GM19351 (cell line): ENCODE data around the gene ACOX1.

ENCODE experiments used
- ATAC-seq: cut with Tn5 transposase; IDR thresholded peaks from one replicate; pipeline ENCODE4 v1.9.1; 2021; ENCODE audit warnings: mild to moderate bottlenecking, moderate library complexity; ENCODE audit not compliant: unreplicated experiment

ACOX1 gene

DNA sequence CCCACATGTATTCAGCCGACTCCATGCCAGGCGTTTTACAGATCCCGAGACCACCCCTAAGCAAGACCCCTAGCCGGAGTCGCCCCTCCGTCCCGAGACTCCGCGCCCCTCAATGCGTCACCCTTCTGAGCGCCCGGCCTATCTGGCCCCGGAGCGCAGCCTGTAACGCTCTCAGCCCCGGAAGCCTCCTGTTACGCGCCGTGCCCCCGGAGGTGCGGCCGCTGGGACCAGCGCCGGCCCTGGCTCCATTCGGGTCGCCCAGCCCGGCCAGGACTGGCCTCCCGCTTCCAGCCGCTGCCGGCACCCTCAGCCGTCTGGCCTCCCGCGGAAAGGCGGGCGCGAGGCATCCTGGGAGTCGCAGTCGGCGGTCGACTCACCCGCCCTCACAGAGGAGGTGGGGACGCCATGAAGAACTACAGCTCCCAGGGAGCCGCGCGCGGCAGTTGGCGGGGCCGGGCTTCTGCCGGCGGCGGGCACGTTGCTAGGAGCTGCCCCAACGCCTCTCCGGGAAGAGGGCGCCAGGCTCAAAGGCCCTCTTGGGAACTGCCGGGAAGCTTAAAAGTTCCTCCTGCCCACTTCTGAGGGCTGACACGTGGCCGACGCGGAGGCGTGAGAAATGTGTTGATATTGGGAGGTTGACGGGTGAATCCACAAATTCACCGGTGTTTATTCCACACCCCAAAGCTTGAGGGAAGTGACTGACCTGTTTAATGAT lies 38.1 kb downstream of the ACOX1 start, which contains the start of gene FBF1:
Gene FBF1 (minus strand): TSS at position 316 of the 715 bp plus-strand sequence. CDS start 2,893 bp downstream, outside the sequence.
- peak; percentile 96 for ATAC-seq

DNA sequence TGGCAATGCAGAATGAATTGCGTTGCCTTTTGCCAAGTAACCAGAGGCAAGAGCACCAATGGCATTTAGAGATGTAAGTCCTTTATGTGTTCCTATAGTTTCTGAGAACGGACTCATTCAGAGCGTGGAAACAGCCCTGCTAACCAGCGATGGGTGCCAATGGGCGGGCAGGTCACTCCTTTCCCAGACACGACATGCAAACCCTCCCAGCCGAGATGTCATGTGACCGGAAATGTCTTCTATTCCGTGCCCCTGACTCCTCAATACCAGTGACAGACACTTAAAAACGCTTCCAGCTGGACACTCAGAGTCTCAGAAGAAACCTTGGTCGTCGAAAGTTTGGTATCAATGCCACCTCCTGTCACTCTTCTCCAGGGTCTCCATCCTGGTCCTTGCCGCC lies 41.3 kb downstream of the ACOX1 start:
- no peak for ATAC-seq

DNA sequence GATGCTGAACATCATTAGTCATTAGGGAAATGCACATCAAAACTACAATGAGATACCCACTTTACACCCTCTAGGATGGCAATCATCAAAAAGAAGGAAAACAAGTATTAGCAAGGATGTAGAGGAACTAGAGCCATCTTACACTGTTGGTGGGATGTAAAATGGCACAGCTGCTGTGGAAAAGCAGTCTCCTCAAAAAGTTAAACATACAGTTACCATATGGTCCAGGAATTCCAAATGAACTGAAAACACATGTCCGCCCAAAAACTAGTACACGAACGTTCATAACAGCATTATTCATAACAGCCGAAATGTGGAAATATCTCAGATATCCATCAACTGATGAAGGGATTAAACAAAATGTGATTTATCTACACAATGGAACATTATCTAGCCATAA lies 45.2 kb downstream of the ACOX1 start:
- no peak for ATAC-seq

DNA sequence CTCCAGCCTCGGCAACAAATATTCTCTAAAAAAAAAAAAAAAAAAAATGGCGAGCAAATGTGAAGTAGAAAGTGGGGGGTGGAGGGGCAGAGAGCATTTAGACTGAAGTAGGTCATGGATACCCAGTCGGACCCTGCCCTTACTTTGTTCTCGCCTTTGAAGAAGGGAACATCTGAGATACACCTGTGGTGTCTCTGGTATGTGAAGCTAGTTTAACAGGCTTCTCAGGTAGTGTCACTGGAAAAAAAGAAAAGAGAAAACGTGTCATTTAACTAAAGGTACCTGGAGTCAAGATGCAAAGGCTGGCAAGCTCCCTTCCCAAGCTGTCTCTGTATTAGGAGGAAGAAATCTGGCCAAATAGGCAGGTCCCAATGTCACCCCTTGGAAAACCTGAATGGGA lies 46.1 kb downstream of the ACOX1 start:
- no peak for ATAC-seq

DNA sequence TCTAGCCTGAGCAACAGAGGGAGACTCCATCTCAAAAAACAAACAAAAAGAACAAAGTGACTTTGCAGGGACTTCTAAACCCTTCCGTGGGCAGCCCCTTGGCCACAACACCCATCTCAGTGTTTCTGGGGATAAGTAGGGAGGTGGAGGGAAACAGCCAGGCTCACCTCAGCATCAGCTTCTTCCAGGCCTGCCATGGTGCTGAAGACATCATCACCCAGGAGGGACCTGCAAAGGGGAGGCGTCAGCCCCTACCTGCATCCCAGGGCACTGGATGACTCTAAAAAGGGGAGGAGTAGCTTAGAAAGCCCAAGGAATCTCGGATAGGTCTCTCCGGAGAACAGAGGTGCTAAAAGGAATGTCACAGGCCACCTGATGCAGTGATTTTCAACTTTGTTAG lies 47.9 kb downstream of the ACOX1 start:
- no peak for ATAC-seq

DNA sequence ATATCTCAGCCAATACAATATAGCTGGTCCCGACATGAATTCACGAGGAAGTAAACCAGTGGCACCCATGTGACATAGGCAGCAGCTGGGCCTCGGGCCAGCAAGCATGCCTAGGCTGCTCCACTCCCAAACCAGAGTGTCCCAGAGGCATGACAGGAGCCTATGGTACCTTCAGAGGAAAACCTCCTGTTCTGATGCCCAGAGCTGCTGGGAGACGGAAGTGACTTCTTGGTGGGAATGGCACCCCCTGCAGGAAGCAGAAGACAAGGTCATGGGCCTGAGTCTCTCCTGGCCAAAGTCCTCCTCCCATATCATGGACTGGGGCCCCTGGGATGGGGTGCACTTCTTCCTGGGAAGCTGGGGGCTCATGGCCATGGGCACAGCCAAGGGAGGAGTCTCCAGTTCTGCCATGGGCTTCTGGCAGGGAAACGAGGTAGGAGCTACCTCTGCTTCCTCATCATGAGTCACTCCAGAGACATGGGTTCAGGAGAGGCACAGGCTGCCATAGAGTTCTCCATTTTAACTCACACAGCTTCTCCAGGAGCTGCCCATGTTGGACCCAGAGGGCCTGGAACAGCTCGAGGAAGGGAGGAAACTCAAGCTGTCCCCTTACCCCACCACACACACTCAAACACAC lies 51.6 kb downstream of the ACOX1 start:
- ATAC-seq: no peak

DNA sequence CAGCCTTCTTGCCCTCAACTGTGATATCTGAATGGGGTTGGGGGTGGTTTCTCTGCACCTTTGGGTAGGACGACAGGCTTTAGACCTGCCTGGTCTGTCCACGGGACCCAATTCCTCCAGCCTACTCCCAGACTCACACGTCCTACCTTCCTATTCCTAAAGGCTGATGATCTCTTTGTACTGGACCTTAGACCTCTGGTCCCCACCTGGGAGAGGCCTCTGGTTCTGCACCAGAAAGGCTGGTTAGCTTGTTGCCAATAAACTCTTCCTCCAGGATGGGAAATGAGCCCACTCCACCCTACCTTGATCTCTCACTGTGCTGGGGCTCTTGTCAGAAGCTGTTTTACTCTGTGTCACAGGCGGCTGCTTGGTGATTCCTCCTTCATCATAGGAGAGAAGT lies 52.5 kb downstream of the ACOX1 start:
- ATAC-seq: no peak

DNA sequence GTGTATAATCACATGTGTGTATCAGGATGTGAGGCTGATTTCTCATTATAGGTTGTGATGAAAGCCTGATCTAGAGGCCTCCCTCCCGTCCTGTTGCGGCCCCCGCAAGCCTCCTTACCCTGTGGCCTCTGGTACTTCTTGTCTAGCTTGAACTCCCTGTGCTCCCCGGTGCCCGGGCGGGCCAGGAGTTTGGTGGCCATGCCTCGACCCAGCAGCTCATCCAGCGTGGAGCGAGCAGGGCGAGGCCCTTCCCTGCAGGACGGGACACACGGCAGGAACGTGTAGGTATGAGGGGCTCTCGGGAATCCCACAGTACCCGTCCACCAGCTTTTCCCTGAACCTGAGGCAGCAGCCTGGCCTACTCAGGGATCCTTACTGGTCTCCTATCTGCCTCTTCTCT lies 53.1 kb downstream of the ACOX1 start:
- ATAC-seq: no peak

DNA sequence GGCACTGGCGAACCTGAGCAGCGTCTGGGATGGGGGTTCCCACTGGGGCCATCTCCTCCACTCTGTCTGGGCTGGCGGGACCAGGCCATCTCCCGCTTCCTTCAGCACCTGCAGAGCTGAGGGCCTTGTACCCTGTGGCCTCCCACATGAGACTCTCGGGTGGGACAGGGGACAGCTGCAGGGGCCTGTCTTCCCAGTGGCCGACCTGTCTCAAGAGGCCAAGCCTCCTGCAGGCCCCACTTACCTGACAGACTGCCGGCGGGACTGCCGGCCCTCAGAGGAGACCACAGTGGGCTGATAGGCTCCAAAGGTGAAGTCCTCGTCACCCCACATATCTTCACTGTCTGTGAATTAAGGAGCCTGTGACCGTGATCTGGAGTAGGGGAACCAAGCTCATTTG lies 53.9 kb downstream of the ACOX1 start:
- ATAC-seq: no peak

DNA sequence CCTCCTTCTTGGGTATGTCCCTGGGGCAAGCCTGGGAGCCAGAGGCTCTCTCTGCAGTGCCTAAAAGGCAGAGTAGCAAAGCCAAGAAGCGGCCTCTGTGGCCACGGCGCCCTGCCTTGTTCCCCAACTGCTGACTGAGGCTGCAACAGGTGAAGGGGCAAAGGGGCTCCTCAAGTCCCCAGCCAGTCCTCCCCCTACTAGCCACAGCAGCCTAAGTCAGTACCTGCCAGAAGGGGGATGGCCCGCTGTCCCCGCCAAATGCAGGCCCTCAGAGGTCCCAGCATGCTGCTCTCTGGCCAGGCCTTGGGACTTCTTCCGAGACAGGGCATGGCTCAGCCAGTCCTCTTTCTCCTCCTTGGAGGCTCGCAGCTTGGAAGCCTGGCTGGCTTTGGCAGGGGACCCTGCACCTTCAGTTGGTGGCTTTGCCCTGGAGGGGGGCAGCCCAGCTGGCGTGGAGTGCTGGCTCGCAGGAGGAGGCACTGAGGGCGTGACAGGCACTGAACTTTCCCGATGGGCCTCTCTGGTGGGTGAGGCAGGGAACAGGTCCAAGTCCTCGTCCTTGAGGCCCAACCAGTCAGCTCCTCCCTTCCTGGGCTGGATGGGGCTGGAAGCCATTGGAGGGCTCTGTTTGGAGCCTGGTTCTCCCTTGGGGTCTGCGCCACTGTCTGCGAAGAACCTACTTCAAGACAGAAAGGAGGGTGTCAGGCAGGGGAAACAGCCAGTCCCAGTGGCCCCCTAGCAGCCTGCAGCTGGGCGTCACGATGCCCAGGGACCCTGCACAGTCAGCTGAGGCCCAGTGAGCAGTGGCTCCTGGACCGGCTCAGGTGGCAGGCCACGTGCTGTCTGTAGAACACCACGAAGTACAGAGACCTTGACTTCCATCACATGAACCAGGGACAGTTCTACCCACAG lies 55.7 kb downstream of the ACOX1 start:
- no peak for ATAC-seq

DNA sequence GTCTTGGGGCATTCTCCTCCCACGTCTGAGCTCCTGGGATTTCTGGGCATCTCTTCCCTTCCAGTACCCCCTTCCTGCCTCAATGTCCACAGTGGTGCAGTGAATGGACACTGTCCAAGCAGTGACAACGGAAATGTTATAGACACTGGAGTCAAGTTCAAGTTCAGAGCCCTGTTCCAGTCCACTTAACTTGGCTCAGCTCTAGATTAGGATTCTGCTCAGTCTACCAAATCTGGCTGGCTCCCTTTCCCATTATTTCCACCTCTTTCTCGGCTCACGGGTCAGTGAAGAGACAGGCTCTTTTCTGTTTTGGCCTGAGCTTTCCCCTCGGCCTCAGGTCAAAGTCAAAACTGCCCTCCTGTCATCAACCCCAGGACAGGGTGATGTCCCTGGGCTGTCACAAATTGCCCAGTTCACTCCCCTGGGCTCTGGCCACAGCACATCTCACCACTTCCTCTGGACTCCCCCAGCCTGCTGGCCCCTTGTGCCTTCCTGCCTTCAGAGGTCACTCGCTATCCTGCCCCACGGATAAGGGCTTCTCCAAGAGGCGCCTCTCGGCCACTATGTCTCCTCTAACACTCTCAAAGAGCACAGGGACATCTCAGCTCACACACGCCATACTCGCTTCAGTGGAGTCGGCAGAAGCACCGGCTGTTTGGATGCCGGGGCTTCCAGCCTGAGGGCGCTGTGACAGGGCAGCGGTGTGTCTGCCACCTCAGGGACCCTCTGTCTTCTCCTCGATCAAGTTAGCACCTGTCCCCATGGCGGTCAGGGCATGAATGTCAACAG lies 56.6 kb downstream of the ACOX1 start:
- ATAC-seq: no peak

DNA sequence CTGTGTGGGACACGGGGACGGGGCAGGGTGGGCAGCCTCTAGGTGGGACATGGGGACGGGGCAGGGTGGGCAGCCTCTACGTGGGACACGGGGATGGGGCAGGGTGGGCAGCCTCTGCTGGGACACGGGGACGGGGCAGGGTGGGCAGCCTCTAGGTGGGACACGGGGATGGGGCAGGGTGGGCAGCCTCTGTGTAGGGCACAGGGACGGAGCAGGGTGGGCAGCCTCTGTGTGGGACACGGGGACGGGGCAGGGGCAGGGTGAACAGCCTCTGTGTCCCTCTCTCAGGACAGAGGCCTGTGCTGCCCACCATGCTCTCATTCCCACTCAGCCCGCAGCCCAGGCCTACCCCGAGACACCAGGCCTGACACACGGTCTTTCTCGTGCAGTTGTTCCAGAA lies 57.4 kb downstream of the ACOX1 start:
- ATAC-seq: no peak

DNA sequence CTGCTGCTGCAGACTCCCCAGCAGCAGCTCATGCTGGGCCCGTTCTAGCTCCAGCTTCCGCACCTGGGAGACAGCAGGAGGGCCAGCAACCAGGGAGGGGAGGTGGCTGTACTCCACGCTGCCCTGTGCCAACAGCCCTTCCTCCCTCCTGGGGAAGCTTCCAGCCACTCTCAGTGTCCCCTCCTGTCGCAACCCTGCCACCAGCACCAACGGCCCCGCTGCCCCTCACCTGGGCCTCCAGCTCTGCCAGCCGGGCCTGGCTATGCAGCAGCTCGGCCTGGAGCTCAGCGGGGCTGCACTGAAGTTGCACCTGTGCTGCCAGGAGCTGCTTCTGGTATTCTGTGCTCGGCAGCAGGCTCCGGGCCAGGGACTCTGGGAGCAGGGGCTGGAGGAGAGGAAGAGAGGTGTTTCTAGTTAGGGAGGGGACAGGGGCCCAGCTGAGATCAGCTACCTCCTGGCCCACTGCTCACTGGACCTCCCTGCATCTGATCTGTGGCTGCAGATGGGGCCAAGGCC lies 58.9 kb downstream of the ACOX1 start:
- ATAC-seq: no peak

DNA sequence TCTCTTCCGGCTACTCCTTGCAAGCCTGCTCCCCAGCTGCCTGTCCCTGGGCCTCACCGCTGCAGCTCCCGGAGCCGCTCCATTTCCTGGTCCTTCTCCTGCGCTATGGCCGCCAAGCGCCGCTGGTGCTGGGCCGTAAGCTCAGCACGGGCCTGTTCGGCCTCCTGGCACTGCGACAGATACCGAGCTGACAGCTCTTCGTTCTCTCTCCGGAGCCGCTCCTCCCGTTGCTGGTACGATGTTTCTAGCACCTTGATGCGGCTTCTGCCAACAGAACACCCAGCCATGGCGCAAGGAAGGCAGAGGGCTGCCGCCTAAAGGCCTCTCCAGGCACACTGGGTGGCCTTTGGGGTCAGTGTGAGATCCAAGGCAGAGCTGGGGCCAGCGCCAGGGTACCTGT lies 59.4 kb downstream of the ACOX1 start:
- ATAC-seq: no peak

DNA sequence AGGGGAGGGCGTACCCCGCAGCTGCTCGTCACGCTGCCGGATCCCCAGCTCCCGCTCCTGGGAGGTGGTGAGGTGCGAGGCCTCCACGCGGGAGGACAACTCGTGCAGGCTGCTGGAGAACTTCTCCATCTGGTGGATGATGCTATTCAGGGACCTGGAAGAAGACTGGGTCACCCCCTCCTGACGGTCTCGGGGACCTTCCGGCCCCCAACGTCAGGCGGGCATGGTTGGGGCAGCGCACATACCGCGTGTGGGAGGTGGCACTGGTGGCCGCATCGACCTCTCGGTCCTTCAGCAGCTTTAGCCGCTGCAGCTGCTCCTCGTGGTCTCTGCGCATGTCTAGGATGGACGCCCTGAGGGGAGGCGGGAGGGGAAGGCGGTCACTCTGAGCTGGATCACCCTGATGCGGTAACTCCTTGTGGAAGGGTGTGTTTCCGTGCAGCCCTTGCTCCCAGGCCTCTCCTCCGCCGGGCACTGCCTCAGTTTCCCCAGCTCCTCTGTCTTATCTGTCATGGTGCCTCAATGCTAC lies 61.0 kb downstream of the ACOX1 start:
- no peak for ATAC-seq

DNA sequence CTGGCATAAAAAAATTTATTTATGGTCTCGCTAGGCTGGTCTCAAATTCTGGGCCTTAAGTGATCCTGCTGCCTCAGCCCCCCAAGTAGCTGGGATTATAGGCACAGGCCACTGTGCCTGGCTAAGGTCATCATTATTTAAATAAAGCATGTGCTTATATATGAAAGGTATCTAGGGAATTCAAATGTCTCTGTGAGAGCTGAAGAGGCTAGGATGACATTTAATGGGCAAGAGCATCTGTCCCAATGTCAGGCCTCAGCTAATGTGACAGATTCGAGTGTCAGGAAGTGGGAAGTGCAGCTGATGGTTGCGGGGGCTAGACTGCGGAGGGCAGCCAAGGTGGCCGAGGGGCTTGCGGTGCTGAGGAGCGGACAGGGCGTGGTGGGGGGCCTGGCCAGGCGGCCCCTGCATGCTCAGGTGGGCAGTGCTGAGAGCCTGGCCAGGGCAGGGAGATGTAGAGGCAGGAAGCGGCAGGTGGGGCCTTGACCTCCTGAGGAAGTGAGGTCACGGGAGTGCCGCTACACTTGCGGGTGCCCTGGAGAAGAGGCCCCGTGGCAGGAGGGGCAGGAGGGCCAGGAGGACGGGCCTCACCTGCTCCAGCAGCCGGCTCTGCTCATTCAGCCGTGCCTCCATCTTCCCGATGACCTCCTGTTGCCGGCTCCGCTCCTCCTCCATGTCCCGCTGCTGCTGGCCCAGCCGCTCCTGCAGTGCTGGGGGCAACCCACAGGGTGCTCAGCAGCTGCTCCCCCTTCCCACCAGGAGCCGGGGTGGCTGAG lies 61.6 kb downstream of the ACOX1 start:
- no peak for ATAC-seq

DNA sequence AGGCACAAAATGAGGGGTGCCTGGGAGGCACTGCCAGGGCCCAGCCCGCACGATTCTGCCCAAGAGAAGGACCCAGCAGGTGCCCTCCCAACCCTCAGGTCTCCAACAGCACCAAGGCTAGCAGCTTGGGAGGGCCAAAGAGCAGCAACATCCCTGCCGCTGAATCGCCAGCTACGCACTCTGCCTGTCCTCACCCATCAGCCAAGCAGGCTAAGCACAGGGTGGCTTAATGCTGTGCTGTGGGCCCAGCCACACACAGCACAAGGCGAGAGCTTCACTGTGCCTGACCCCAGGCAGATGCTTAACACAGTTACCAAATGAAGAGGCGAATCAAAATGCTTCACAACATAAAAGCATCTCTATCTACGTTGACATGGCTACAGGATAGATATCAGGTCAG lies 63.7 kb downstream of the ACOX1 start:
- ATAC-seq: no peak

DNA sequence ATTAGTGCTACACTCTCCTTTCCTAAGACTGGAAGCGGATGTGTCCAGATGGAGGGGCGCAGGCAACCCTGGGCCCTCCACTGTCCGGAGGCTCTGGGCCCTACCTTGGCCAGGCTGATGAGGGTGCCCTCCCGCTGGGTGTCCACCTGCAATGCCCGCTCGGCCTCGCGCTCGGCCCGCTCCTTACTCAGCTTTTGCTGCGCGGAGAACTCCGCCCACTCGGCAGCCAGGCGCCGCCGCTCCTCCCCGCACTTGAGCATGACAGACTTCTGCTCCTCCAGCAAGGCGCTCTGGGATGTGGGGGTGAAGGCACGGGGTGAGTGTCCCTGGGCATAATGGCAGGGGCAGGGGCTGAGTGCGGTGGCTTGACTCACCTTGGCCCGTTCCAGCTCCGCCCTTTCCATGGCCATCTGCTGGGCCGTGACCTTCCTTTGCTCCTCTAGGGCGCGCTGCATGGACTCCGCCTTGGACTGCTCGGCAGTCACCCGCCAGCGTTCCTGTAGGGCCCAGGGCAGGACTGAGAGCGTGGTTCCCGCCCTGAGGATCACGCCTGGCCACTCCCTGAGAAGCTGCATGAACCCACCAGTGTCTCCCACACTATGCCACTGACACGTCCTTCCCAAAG lies 64.2 kb downstream of the ACOX1 start:
- ATAC-seq: no peak

DNA sequence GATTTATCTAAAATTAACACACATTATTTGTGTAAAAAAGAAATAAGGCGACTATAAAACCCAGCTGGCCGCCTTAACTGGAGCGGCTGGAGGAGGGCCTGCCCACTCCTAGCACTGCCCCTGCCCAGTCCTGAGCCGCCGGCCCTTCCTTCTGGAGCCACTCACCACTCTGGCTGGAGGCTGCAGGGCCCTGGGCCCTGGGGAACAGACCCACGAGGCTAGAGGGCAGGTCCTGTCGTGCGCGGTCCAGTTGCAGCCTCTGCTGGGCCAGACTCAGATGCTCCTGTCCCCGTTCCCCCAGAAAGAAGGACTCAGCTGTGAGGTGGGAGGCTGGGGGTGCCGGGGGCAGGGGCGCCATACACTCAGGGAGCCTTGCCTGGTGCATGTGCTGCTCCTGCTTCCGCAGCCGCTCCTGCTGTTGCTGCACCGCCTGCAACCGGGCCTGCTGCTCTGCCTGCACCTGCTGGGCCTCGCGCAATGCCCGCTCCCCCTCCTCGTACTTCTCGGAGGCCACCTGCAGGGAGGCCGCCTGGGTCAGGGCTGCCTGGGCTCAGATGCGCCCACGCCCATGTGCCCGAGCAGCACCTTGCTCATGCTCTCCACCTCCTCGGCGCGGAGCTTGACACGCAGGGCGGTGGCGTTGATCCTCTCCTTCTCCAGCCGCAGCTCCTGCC lies 65.3 kb downstream of the ACOX1 start:
- ATAC-seq: no peak
